HEK293 (cell line): ENCODE results near the gene GLTP.

ENCODE experiments used
- GFI1B ChIP-seq: fragments of 450-650 bp; formaldehyde crosslinking; IDR thresholded peaks from 2 replicates; pipeline ENCODE4 v1.5.1; 2016; ENCODE audit warnings: missing biosample characterization, missing genetic modification characterization
- YY1 ChIP-seq: fragments of 450-650 bp; formaldehyde crosslinking; IDR thresholded peaks from 2 replicates; pipeline ENCODE4 v1.5.1; 2018; ENCODE audit warnings: missing biosample characterization, missing genetic modification characterization
- ZNF629 ChIP-seq: fragments of 450-650 bp; formaldehyde crosslinking; IDR thresholded peaks from 2 replicates; pipeline ENCODE4 v1.5.1; 2017; ENCODE audit warnings: missing biosample characterization, missing genetic modification characterization
- ZNF677 ChIP-seq: fragments of 450-650 bp; IDR thresholded peaks from 2 replicates; pipeline ENCODE4 v1.5.0; 2018; ENCODE audit warnings: missing biosample characterization, mild to moderate bottlenecking, missing genetic modification characterization, moderate library complexity
- ZNF747 ChIP-seq: fragments of 450-650 bp; formaldehyde crosslinking; IDR thresholded peaks from 2 replicates; pipeline ENCODE4 v1.5.1; 2016; ENCODE audit warnings: missing biosample characterization, missing genetic modification characterization
- TF ChIP-seq, protein P1 (sequence below): fragments of 450-650 bp; formaldehyde crosslinking; IDR thresholded peaks from 2 replicates; pipeline ENCODE4 v1.5.1; 2017; ENCODE audit warnings: missing biosample characterization, missing genetic modification characterization
- TF ChIP-seq, protein P2 (sequence below): fragments of 450-650 bp; formaldehyde crosslinking; IDR thresholded peaks from 2 replicates; pipeline ENCODE4 v1.5.1; 2016; ENCODE audit warnings: missing biosample characterization, missing genetic modification characterization
- TF ChIP-seq, protein P3 (sequence below): fragments of 450-650 bp; formaldehyde crosslinking; IDR thresholded peaks from 2 replicates; pipeline ENCODE4 v1.5.1; 2016; ENCODE audit warnings: missing biosample characterization, missing genetic modification characterization
- TF ChIP-seq, protein P4 (sequence below): sonication (generic); formaldehyde crosslinking; IDR thresholded peaks from 2 replicates; pipeline ENCODE4 v1.8.1; 2022; ENCODE audit warnings: mild to moderate bottlenecking, moderate library complexity, missing genetic modification reagents

DNA sequence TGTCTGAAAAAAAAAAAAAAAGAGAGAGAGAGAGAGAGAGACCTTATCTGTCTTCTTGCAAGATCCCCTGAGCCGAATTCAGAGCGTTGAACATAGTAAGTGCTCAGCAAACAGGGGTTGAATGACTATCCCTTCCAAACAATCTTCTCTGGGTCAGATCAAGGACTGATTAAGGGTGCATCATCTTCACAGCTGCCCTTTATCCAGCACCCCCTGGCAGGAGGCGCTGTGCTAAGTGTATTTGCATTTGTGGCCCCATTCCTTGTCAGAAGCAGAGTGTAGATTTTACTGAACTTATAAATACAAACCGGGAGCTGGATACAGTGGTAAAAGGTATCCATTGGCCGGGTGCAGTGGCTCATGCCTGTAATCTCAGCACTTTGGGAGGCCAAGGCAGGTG is 38.3 kb downstream of the GLTP start:
- TF ChIP-seq, protein P1, sequence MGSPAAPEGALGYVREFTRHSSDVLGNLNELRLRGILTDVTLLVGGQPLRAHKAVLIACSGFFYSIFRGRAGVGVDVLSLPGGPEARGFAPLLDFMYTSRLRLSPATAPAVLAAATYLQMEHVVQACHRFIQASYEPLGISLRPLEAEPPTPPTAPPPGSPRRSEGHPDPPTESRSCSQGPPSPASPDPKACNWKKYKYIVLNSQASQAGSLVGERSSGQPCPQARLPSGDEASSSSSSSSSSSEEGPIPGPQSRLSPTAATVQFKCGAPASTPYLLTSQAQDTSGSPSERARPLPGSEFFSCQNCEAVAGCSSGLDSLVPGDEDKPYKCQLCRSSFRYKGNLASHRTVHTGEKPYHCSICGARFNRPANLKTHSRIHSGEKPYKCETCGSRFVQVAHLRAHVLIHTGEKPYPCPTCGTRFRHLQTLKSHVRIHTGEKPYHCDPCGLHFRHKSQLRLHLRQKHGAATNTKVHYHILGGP (tag by site-specific recombination) = no peak
- TF ChIP-seq, protein P2, sequence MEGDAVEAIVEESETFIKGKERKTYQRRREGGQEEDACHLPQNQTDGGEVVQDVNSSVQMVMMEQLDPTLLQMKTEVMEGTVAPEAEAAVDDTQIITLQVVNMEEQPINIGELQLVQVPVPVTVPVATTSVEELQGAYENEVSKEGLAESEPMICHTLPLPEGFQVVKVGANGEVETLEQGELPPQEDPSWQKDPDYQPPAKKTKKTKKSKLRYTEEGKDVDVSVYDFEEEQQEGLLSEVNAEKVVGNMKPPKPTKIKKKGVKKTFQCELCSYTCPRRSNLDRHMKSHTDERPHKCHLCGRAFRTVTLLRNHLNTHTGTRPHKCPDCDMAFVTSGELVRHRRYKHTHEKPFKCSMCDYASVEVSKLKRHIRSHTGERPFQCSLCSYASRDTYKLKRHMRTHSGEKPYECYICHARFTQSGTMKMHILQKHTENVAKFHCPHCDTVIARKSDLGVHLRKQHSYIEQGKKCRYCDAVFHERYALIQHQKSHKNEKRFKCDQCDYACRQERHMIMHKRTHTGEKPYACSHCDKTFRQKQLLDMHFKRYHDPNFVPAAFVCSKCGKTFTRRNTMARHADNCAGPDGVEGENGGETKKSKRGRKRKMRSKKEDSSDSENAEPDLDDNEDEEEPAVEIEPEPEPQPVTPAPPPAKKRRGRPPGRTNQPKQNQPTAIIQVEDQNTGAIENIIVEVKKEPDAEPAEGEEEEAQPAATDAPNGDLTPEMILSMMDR = no peak
- TF ChIP-seq ZNF677 (tag by site-specific recombination) (no peak), ZNF747 (no peak), YY1 (tag by site-specific recombination) (no peak), ZNF629 (no peak), GFI1B (tag by site-specific recombination) (no peak)
- TF ChIP-seq, protein P3, sequence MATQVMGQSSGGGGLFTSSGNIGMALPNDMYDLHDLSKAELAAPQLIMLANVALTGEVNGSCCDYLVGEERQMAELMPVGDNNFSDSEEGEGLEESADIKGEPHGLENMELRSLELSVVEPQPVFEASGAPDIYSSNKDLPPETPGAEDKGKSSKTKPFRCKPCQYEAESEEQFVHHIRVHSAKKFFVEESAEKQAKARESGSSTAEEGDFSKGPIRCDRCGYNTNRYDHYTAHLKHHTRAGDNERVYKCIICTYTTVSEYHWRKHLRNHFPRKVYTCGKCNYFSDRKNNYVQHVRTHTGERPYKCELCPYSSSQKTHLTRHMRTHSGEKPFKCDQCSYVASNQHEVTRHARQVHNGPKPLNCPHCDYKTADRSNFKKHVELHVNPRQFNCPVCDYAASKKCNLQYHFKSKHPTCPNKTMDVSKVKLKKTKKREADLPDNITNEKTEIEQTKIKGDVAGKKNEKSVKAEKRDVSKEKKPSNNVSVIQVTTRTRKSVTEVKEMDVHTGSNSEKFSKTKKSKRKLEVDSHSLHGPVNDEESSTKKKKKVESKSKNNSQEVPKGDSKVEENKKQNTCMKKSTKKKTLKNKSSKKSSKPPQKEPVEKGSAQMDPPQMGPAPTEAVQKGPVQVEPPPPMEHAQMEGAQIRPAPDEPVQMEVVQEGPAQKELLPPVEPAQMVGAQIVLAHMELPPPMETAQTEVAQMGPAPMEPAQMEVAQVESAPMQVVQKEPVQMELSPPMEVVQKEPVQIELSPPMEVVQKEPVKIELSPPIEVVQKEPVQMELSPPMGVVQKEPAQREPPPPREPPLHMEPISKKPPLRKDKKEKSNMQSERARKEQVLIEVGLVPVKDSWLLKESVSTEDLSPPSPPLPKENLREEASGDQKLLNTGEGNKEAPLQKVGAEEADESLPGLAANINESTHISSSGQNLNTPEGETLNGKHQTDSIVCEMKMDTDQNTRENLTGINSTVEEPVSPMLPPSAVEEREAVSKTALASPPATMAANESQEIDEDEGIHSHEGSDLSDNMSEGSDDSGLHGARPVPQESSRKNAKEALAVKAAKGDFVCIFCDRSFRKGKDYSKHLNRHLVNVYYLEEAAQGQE (tag by site-specific recombination) = no peak
- TF ChIP-seq, protein P4, sequence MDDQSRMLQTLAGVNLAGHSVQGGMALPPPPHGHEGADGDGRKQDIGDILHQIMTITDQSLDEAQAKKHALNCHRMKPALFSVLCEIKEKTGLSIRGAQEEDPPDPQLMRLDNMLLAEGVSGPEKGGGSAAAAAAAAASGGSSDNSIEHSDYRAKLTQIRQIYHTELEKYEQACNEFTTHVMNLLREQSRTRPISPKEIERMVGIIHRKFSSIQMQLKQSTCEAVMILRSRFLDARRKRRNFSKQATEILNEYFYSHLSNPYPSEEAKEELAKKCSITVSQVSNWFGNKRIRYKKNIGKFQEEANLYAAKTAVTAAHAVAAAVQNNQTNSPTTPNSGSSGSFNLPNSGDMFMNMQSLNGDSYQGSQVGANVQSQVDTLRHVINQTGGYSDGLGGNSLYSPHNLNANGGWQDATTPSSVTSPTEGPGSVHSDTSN (CRISPR knock-in tag) = no peak
